ENCODE results near the gene IFNA8.
A peak's percentile ranks its signal among the peaks of the same experiment; 100 is the strongest.
"Not testable (repeated sequence)": the region's sequence is repeated elsewhere in the genome, so short reads cannot be mapped to it uniquely, and the experiment has no call there.

IFNA8 gene

DNA sequence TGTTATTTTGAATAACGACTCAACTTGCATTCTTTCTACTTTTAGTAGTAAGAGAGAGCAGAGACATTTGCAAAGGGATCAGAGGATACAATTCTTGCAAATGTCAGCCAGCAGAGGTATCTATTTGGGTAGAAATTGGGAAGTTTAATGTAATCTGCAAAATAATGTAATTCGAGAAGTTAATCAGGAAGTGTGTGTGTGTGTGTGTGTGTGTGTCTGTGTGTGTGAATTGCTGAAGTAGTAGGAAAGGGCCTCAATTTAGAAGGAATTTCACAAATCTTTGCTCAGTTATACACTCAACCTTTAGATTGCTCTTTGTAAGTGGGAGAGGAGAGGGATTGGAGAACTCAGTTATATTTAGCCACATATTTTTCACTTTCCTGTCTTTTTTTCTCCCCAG, 20.3 kb downstream of the IFNA8 start:
- no peak for DNase-seq

DNA sequence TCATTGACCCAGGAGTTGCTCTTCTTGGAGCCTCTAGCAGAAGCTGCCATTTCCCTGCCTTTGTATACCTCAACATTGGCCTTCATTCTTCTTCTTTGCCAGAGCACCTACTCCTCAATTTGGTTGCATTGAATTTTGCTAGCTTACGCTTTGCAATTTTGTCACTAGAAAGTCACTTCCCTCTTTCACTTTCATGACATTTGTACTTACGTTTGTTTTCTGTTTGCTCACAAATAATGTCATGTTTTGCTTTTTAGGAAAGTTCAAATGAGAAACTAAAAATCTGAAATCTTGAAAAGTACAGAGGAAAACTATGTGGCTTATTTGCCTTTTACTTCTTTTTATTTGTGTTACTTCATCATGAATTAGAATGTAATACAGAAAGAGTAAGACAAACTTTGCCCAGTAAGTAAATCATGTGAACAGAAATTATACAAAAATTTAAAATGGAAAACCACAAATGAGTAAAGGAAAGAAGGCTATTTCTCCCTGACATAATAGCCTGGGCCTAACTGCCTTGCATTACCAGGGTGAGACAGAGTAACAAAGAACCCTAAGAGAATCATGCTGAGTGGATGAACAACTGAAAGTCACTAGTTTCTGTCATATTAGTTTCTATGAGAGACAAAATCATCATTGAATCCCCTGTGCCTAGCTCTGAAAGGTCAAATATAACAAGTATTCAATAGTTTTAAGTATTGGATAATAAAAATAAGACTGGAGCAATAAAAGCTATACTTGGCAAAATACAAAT, 23.9 kb downstream of the IFNA8 start:
- no peak for DNase-seq

DNA sequence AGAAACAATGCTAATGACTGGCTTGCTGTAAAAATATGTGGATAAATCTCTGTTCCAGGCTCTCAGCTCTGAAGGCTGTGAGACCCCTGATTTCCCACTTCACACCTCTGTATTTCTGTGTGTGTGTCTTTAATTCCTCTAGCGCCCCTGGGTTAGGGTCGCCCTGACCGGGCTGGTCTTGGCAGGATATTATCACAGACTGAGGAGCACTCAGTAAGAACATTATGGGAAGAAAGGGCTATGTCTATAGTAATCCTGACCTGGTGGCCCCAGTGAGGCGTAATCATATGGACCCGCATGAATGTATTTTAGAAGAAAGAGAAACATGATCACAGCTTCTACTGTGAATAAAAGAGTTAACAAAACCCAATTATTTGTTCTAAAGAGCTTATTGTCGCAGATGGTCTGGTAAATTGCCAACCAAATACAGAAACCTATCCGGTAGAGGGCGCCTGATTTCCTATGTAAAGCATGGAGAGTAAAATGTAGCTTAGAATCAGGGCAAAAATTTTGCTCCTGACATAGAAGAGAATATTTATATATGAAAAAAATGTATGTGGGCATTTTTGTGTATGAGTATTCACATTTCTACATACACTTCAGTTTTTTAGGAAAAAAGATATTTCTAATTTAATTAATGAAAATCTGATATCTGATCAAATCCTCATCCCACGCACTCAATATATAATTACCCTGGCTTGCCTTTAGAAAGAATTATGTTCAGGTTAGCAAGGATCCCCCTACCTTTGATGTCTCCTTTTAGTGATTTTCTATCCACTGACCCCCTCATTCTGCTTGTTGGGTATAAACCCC, 25.5 kb downstream of the IFNA8 start:
- peak; percentile 67 for DNase-seq

DNA sequence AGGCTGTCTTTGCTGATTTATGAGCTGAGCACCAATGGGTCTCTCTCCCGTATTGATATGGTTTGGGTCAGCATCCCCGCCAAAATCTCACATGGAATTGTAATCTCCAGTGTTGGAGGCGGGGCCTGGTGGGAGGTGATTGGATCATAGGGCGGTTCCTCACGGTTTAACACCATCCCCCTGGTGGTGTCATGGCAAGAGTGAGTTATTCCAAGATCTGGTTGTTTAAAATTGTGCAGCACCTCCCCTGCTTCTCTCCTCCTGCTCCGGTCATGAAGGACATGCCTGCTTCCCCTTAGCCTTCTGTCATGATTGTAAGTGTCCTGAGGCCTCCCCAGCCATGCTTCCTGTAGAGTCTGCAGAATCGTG, 26.1 kb downstream of the IFNA8 start:
- DNase-seq: not testable (repeated sequence)

DNA sequence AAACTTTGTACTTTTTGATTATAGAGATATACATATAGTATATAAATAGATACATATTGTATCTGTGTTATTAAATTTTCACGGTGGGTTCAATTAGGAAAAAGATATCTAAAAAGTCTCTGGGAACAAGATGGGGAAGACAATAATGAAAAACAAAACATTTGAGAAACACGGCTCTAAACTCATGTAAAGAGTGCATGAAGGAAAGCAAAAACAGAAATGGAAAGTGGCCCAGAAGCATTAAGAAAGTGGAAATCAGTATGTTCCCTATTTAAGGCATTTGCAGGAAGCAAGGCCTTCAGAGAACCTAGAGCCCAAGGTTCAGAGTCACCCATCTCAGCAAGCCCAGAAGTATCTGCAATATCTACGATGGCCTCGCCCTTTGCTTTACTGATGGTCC, 31.2 kb downstream of the IFNA8 start, which contains the start of gene IFNA1:
Gene IFNA1 (plus strand): TSS at position 301 of the 400 bp plus-strand sequence. CDS start 69 bp downstream, at position 370.
- no peak for DNase-seq

DNA sequence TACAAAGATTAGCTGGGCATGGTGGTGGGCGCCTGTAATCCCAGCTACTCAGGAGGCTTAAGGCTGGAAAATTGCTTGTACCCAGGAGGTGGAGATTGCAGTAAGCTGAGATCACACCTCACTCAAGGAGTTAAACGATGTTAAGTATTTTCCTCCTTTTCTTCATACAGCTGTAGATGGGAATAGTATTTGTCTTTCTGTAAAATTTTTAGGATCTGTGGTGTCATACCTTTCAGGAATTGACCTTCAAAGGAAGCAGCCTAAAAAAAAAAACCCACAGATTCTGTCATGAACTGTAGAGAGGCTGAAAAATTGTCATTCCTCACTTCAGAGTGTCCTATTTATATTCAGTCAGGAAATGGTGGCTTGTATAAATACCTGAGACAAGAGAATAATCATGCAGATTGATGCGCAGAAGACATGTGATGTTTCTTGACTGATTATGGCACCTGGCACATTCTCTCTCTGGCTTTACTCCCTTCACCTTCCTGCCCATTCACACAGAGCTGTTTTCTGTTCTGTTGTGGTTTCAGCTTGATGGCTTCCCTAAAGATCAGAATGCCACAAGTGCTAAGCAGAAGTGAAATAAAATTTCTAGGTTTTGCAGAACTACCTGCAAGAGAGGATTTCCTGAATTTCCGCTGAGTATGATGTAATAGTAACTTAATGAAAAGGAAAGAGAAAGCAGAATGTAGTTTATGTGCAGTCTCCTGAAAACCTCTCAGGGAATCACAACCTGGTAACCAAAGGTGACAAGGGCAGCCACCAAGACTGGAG, 35.1 kb downstream of the IFNA8 start:
- DNase-seq: no peak

DNA sequence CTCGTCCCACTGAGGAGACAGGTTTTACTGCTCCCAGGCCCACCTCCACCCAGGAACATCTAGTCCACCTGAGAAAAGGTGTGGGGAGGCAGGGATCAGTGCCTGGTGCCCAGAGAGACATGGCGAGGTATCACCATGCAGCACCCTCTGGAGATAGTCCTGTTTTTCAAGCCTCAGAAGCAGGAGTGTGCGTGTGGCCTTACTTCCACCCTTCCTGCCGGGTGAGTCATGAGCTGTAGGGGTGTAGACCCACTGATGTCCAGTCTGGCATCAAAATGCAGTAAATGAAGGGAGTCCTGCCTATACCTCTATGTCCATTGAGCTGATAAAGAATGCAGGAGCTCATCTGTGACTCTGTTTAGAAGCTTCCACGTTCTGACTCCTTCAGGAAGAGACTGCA, 40.4 kb downstream of the IFNA8 start:
- not testable (repeated sequence) for DNase-seq

DNA sequence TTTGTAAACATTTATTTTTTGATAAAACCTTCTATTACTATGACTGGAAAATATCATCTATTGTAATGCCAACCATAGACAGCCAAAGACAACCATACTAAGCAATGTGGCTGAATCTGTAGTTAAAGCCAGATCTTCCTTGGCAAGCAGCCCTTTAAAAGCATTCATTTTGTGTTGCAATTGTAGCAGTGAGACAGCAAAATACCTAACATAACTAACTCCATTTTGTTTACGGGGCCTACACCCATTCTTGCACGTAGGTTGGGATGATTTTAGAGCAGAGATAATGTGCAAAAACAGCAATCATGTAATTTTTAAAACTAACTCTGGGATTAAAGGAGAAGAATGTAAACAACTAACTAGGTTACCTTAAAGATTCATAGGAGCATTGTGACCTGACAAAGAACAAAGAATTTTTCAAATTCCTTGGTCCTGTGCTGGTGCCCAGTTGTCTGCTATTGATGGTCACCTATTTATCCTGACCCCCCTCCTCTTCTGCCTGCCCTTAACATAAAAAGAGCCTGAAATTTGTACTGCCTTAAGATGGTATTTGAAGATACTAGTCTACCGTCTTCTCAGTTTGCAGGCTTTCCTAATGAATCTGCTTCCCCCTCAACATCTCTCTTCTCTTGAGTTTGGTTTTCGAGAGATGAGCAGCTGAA, 41.9 kb downstream of the IFNA8 start:
- DNase-seq: no peak

DNA sequence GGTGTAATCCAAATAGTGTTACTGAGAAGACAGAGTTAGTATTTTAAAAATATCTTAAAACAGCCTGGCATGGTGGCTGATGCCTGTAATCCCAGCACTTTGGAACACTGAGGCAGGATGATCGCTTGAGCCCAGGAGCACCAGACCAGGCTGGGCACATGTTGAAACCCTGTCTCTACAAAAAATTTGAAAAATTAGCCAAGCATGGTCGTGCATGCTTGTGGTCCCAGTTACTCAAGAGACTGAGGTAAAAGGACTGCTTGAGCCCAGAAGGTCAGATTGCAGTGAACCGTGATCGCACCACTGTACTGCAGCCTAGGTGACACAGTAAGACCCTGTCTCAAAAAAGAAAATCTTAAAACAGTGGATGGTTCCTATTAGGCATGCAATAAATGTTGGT, 43.8 kb downstream of the IFNA8 start:
- DNase-seq: no peak

DNA sequence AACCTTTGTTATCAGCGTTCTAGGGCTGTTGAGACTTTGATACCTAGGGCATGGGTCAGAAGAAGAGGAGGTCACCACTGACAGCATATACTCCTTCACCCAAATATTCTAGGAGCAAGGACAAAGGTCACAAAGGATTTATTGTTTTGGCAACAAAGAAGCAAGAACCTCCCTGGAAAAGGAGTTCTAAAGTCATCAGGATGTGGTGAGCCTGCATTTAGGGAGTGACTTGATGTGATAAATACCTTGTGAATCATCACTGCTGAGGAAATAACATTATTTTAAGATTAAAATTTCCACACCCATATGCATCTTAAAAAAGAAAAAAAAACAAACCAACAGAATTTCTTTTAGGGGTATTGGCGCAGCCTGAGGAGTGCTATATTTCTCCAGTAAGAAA, 45.2 kb downstream of the IFNA8 start:
- no peak for DNase-seq

DNA sequence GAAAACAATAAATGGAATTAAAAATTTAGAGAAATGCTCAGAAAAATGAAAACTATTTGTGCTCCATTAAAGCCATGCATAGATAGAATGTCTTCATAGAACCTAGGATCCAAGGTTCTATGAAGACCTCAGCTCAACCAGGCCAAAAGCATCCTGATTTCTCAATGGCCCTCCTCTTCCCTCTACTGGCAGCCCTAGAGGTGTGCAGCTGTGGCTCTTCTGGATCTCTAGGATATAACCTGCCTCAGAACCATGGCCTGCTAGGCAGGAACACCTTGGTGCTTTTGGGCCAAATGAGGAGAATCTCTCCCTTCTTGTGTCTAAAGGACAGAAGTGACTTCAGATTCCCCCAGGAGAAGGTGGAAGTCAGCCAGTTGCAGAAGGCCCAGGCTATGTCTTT, 46.4 kb downstream of the IFNA8 start:
- peak; percentile 5 for DNase-seq
